ENCODE data around the gene TRIM16.
"Not testable (repeated sequence)": the region's sequence is repeated elsewhere in the genome, so short reads cannot be mapped to it uniquely, and the experiment has no call there.

- not testable (repeated sequence) for TF ChIP-seq CTCF, POLR2A (IDR thresholded peaks at IDR 0.05)
Observed at GRCh38 chr17:15699937-15700336, 15.8 kb upstream of the TRIM16 start.

Data from vagina (tissue), 2 donors.